Stimulated activated naive CD4-positive, alpha-beta T cell treated with Interleukin-2 at 50 U/mL for 16 hours (primary cell): ENCODE data around the gene ANKRD30BL.
"Not testable (repeated sequence)": the region's sequence is repeated elsewhere in the genome, so short reads cannot be mapped to it uniquely, and the experiment has no call there.

ENCODE experiments used
- DNase-seq: peaks from one replicate; lab custom pipeline; 2025; lab: John Stamatoyannopoulos, UW

ANKRD30BL gene, protein sequence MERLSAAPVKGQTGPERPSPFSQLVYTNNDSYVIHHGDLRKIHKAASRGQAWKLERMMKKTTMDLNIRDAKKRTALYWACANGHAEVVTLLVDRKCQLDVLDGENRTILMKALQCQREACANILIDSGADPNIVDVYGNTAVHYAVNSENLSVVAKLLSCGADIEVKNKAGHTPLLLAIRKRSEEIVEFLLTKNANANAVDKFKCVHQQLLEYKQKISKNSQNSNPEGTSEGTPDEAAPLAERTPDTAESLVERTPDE

DNA sequence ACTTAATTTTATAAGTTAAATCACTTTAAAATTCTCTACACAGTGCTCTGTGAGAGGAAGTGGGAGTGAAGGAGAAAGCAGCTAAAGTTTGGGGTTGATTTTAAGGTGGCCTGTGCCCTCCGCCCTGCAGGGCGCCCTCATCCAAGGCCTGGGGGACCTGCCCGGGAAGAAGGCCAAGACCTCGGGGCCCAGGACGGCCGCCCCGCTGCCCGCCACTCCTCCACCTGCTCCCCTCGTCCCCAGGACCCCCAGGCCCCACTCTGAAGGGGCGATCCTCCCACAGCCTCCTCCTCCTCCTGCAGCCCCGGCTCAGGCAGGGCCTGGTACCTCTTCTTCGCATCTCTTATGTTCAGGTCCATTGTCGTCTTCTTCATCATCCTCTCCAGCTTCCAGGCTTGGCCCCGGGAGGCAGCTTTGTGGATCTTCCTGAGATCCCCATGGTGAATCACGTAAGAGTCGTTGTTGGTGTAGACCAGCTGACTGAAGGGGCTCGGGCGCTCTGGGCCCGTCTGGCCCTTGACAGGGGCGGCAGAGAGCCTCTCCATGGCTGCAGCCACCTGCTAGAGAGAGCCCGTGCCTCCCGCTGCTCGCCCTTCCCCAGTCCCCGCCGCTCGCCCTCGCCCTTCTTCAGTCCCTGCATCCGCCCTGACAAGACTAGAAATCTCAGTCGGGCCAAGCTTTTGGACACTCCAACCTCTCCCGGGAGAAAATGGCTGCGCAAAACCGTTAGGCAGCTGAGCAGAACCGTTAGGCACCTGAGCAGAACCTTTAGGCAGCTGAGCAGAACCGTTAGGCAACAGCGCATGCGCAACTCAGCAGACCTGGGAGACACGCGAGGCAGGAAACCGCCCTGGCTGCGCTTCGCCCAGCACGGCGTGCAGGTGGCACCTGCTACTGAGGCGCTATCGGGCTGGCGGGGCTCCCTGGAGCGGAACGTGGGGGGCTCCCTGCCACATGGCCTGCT, at the start of gene ANKRD30BL:
ANKRD30BL (minus strand) TSS at position 792 of the 964 bp plus-strand sequence; CDS start at position 545, 247 bp downstream.
- not testable (repeated sequence) for DNase-seq

DNA sequence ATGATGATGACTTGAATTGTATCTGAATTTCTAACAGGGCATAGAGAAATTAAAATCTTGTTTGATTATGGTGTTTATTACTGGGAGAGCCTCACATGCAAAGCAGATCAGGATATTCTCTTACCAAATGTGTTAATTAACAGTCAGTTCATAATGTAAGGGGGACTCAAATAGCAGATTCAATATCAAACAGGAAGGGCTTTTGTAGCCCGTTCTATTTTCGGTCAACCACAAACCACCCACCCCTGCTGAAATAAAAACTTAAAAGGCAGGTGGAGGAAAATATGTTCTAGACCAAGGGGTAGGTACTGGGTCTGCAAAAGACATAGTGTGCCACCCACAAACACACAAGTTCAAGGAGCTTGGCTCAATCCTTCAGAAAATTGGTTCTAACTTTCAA, 41.1 kb upstream of the ANKRD30BL start:
- not testable (repeated sequence) for DNase-seq

DNA sequence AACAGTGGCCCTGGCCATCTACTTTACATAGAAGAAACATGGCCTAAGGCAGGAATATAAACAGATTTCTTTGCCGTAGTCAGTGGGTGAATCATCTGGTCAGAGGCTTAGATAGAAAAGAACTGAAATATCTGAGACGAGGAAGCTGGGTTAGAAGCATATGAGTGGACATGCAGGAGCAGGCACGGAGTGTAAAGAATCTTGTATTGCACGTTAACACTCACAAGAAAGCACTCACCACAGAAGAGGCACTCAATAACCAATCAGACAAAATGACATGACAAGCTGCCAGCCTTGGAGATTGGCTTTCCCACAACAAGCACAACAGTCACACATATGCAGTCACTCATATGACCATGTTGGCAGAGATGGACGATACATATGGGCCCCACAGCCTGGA, 31.1 kb upstream of the ANKRD30BL start:
- not testable (repeated sequence) for DNase-seq

DNA sequence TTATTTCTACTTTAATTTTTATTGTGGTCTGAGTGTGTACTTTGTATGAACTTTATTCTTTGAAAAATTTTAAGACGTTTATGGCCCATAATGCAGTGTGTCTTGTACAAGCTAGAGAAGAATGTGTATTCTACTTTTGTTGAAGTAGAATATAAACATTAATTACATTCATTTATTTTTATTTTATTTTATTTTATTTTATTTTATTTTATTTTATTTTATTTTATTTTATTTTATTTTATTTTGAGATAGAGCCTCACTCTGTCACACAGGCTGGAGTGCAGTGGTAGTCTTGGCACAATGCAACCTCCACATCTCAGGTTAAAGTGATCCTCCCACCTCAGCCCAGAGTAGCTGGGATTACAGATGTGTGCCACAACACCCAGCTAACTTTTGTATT, 5.3 kb upstream of the ANKRD30BL start:
- not testable (repeated sequence) for DNase-seq

DNA sequence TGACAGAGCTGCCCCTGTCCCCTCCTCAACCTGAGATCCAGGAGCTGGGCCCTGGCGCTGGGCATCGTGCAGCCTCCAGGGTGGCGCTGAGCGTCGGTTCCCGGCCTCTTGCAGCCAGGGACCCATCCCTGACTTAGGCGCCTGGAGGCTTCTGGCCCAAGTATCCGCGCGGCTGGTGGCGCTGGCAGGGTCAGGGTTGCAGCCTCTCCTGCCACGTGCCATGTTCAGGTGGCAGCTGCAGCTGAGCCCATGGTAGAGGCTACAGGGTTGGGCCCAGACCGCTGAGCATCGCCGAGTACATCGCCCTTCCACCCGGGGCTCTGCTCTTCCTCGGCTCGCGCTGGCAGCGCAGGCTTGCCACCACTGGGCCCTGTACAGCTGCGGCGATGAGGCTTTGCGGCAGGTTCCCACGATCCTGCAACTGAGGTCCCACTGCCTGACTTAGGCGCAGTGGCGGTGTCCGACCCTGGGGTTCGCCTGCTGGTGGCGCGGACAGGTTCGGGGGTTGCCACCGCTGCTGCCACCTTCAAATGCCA, 441 bp upstream of the ANKRD30BL start:
- DNase-seq = not testable (repeated sequence)

DNA sequence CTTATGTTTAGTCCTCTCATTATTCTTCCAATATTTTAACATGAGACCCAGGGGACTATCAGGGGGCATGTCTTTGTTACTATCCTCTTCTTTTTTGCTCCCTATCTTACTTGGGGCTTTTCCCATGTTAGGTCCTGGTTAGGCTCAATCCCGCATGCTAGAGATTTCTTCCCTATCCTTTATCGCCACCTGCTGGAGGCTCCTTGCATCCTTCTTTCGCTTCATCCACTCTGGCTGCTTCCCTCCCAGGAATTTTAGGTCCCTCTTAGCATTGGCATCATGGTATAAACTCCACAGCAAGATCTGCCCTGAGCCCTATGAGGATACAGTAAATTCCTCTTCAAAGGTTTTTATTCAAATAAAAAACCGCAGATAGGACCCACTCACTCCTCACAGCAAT, 15.0 kb downstream of the ANKRD30BL start:
- DNase-seq = not testable (repeated sequence)
